COLO668 (cell line): ENCODE results near the gene FAM3C.
"Not testable (repeated sequence)": the region's sequence is repeated elsewhere in the genome, so short reads cannot be mapped to it uniquely, and the experiment has no call there.

Source experiments
- DNase-seq: peaks from one replicate; lab custom pipeline; 2025; ENCODE audit not compliant: unreplicated experiment; lab: John Stamatoyannopoulos, UW

The FAM3C gene

GRCh38 chr7:121334376-121334775 is 61.7 kb downstream of the FAM3C start:
- no peak for DNase-seq

GRCh38 chr7:121331574-121331973 is 64.5 kb downstream of the FAM3C start:
- DNase-seq = no peak

- no peak for DNase-seq
Measured at GRCh38 chr7:121331048-121331447, 65.1 kb downstream of the FAM3C start.

GRCh38 chr7:121330053-121330833 is 65.9 kb downstream of the FAM3C start:
- DNase-seq = peak; percentile 62

GRCh38 chr7:121329191-121330052 is 66.7 kb downstream of the FAM3C start:
- DNase-seq = peak; percentile 71

GRCh38 chr7:121328508-121329190 is 67.5 kb downstream of the FAM3C start, which contains the start of gene WNT16:
WNT16 (plus strand) TSS chr7:121329000; CDS start chr7:121329293, 293 bp downstream.
- DNase-seq = no peak

GRCh38 chr7:121327671-121328070 is 68.4 kb downstream of the FAM3C start:
- no peak for DNase-seq

GRCh38 chr7:121323515-121324302 is 72.4 kb downstream of the FAM3C start:
- no peak for DNase-seq

GRCh38 chr7:121322460-121322859 is 73.6 kb downstream of the FAM3C start:
- DNase-seq = no peak

GRCh38 chr7:121315170-121315569 is 80.9 kb downstream of the FAM3C start:
- not testable (repeated sequence) for DNase-seq

- DNase-seq = peak; percentile 72
Measured at GRCh38 chr7:121313793-121314676, 82.1 kb downstream of the FAM3C start.

GRCh38 chr7:121313220-121313792 is 82.8 kb downstream of the FAM3C start:
- no peak for DNase-seq

- no peak for DNase-seq
Measured at GRCh38 chr7:121307021-121307574, 89.0 kb downstream of the FAM3C start.

GRCh38 chr7:121306565-121306964 is 89.5 kb downstream of the FAM3C start:
- DNase-seq = no peak

GRCh38 chr7:121305109-121305508 is 91.0 kb downstream of the FAM3C start:
- no peak for DNase-seq

GRCh38 chr7:121304102-121304658 is 91.9 kb downstream of the FAM3C start:
- DNase-seq = no peak

- no peak for DNase-seq
Measured at GRCh38 chr7:121303422-121304101, 92.5 kb downstream of the FAM3C start.

- no peak for DNase-seq
Measured at GRCh38 chr7:121302214-121302745, 93.8 kb downstream of the FAM3C start.
